Endothelial cell of umbilical vein (primary cell): ENCODE data around the gene LHX3. TPM values are rescaled to one million over a fixed set of nuclear protein-coding genes. Genes with fewer than 3 reads are reported as not detected.

Experiments
- BruUV-seq: library from RNA; stranded (reverse); fragments of 400-500 nt; replicated peaks from 2 replicates; lab custom pipeline; 2021; lab: Mats Ljungman, UMichigan
- CTCF ChIA-PET: fragments of 300-600, 350-600 bp; sonication (Branson Sonifier 250); formaldehyde crosslinking; loops from one replicate; lab custom pipeline; 2021; ENCODE audit warnings: antibody characterized with exemption, inconsistent platforms; lab: Charles Lee
- POLR2A ChIA-PET: fragments of 300-600, 350-600 bp; sonication (Branson Sonifier 250); formaldehyde crosslinking; loops from one replicate; lab custom pipeline; 2021; ENCODE audit warnings: antibody characterized with exemption, inconsistent platforms; lab: Charles Lee
- DNase-seq: peaks from one replicate; pipeline ENCODE4 v3.0.0-alpha.2; 2011; ENCODE audit warnings: low read depth, low spot score
- FAIRE-seq: peaks from 2 replicates; lab custom pipeline; 2011; peaks lifted over from hg19 to GRCh38; lab: Jason Lieb, UNC
- H2AFZ ChIP-seq: 2 replicates; pipeline ENCODE4 v1.6.0; 2012; ENCODE audit warnings: low read depth, low read length, control low read depth, inconsistent platforms
- H3K27ac ChIP-seq: 2 replicates; pipeline ENCODE4 v1.5.1; 2011; ENCODE audit warnings: low read depth, mild to moderate bottlenecking, control low read depth, low read length, moderate library complexity; ENCODE audit not compliant: insufficient read depth
- H3K27me3 ChIP-seq, 2 experiments: 2 replicates each; pipeline versions ENCODE4 v1.6.0 to v1.6.1; 2011; ENCODE audit warnings: low read length in 2 of 2, mixed read lengths in 1 of 2; ENCODE audit not compliant: control insufficient read depth in 2 of 2, insufficient read depth in 2 of 2
- H3K36me3 ChIP-seq, 2 experiments: 2 replicates in 1 of 2; 3 replicates in 1 of 2; pipeline ENCODE4 v1.5.1; 2011; ENCODE audit warnings: low read length in 2 of 2, mild to moderate bottlenecking in 1 of 2, moderate library complexity in 1 of 2; ENCODE audit not compliant: control insufficient read depth in 2 of 2, insufficient read depth in 2 of 2; ENCODE audit errors: extremely low read depth in 1 of 2
- H3K4me1 ChIP-seq: 3 replicates; pipeline ENCODE4 v1.5.1; 2011; ENCODE audit warnings: mild to moderate bottlenecking, low read length; ENCODE audit not compliant: control insufficient read depth, insufficient read depth; ENCODE audit errors: extremely low read depth
- H3K4me2 ChIP-seq: 2 replicates; pipeline ENCODE4 v1.6.1; 2011; ENCODE audit warnings: low read length, control low read depth, mixed read lengths; ENCODE audit not compliant: insufficient read depth
- H3K4me3 ChIP-seq, 3 experiments: fragments of 200-600 bp in 1 of 3; sonication (generic), shearing (Covaris generic) in 1 of 3; replicated peaks in 1 of 3; 2 replicates each; pipeline ENCODE4 v1.5.1; 2011 to 2016; ENCODE audit warnings: control low read depth in 3 of 3, low read length in 3 of 3, mild to moderate bottlenecking in 2 of 3, inconsistent platforms in 1 of 3, low read depth in 1 of 3, moderate library complexity in 1 of 3; ENCODE audit not compliant: insufficient read depth in 1 of 3
- H3K79me2 ChIP-seq: 2 replicates; pipeline ENCODE4 v1.6.0; 2012; ENCODE audit warnings: low read length, inconsistent platforms; ENCODE audit not compliant: control insufficient read depth, insufficient read depth
- H3K9ac ChIP-seq: replicated peaks from 2 replicates; pipeline ENCODE3; 2011; ENCODE audit warnings: low read length, control low read depth; ENCODE audit not compliant: insufficient read depth; ENCODE audit errors: extremely low read depth
- H3K9me1 ChIP-seq: replicated peaks from 3 replicates; pipeline ENCODE4 v1.6.0; 2011; ENCODE audit warnings: mild to moderate bottlenecking, low read length; ENCODE audit not compliant: control insufficient read depth, insufficient read depth; ENCODE audit errors: extremely low read depth
- H3K9me3 ChIP-seq: replicated peaks from 2 replicates; pipeline ENCODE4 v1.5.1; 2012; ENCODE audit warnings: low read length, inconsistent platforms; ENCODE audit not compliant: control insufficient read depth, insufficient read depth
- H4K20me1 ChIP-seq: replicated peaks from 2 replicates; pipeline ENCODE3; 2011; ENCODE audit warnings: mild to moderate bottlenecking, low read length; ENCODE audit not compliant: control insufficient read depth, insufficient read depth; ENCODE audit errors: extremely low read depth
- EZH2 ChIP-seq: IDR thresholded peaks from 2 replicates; pipeline ENCODE4 v1.6.1; 2012; ENCODE audit warnings: borderline replicate concordance, low read depth, mild to moderate bottlenecking, moderate library complexity, low read length, inconsistent platforms; ENCODE audit not compliant: severe bottlenecking
- FOS ChIP-seq: IDR thresholded peaks from 2 replicates; pipeline ENCODE4 v1.6.1; 2011; ENCODE audit warnings: mild to moderate bottlenecking, low read length, moderate library complexity, borderline replicate concordance; ENCODE audit not compliant: insufficient read depth
- GATA2 ChIP-seq: IDR thresholded peaks from 2 replicates; pipeline ENCODE4 v1.7.0; 2011; ENCODE audit warnings: low read depth, mild to moderate bottlenecking, moderate library complexity, mixed read lengths, low read length; ENCODE audit not compliant: insufficient read length, insufficient read depth
- JUN ChIP-seq: IDR thresholded peaks from 2 replicates; pipeline ENCODE4 v1.6.1; 2011; ENCODE audit warnings: borderline replicate concordance, low read depth; ENCODE audit not compliant: insufficient read length, insufficient read depth
- MAX ChIP-seq: IDR thresholded peaks from 2 replicates; pipeline ENCODE4 v1.6.1; 2011; ENCODE audit not compliant: insufficient read depth, insufficient read length
- MYC ChIP-seq: IDR thresholded peaks from one replicate; pipeline ENCODE4 v1.6.1; 2011; ENCODE audit warnings: mild to moderate bottlenecking, low read depth, low read length
- POLR2A ChIP-seq: IDR thresholded peaks from 2 replicates; pipeline ENCODE4 v1.6.1; 2012; ENCODE audit warnings: low read depth, mild to moderate bottlenecking, control low read depth, low read length
- POLR2AphosphoS5 ChIP-seq: IDR thresholded peaks from 2 replicates; pipeline ENCODE4 v1.6.1; 2012; ENCODE audit warnings: low read depth, mild to moderate bottlenecking, control low read depth, low read length, moderate library complexity; ENCODE audit not compliant: insufficient read depth
- dilution Hi-C: fragments of 300-500 bp; cut with MboI; formaldehyde crosslinking; loops from one replicate; pipeline ENCODE4 v1.15.0; 2019; ENCODE audit warnings: low sequenced_read_pairs; ENCODE audit not compliant: extremely low pct_ligation_motif_present
- intact Hi-C: fragments of 100-400 bp; cut with micrococcal nuclease; formaldehyde crosslinking; loops from one replicate; pipeline ENCODE4 v1.10.0; 2022
- polyA plus RNA-seq, 4 experiments: library from polyadenylated mRNA; depleted of rRNA in 3 of 4; stranded (reverse) in 3 of 4; unstranded in 1 of 4; fragments of >200 nt; gene quantifications; 2 replicates each; pipeline versions ENCODE4 v1.2.1 to v1.2.3, GENCODE V29; 2011 to 2012; ENCODE audit warnings: missing spikeins in 1 of 4
- total RNA-seq: library from RNA; stranded (reverse); gene quantifications from 2 replicates; pipeline ENCODE4 v1.2.3, GENCODE V29; 2021
- TF ChIP-seq, protein P1 (sequence below), 2 donors: IDR thresholded peaks; 1 replicate in 1 of 2; 2 replicates in 1 of 2; pipeline ENCODE4 v1.5.1; 2011; ENCODE audit warnings: low read length in 2 of 2, mild to moderate bottlenecking in 2 of 2, moderate library complexity in 2 of 2, control low read depth in 1 of 2, inconsistent platforms in 1 of 2, low read depth in 1 of 2; ENCODE audit not compliant: insufficient read depth in 1 of 2; ENCODE audit errors: extremely low read depth in 1 of 2

LHX3 gene
- total and polyA plus RNA-seq, 2 donors (not counting 3 experiments of a cell fraction or from before 2014, with no cell fraction given) = not detected

DNA sequence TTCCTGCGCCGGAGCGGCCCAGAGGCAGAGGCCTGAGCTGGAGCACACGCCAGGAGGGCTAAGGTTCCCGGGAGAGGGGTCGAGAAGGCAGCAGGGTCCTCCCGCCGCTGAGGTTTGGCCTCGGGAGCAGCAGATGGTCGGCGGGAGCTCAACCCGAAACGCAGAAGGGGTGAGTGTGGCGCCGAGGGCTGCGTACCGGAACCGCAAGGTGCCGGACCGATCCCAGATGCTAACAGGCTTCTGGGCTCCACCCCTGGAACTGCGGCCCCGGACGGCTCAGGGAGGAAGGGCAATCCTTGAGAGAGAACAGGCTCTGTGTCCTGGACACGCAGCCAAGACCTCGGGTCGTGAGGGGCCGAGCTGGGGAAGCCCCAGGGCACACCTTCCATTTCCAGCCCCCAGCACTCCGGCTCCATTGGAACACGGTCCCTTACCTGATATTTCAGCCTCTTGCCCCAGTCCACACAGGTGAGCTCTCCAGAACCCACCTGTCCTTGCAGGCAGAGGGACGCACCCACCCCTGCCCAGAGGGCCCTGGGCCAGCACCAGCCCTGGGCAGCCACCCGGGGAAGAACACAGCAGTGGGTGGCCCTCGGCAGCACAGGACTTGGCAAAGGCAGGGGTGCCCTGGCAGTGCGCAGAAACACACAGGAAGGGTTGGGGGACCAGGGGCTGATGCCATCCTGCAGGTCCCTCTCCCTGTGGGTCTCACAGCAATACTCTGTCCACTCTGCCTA, 1.4 kb downstream of the LHX3 start:
- Histone ChIP-seq H4K20me1 (no peaks in the 10 kb centered on the region), H3K79me2 (no peaks in the 10 kb centered on the region), H3K4me1 (no peaks in the 10 kb centered on the region), H3K27ac (no peak overlapping the region), H3K27me3 (peaks cover 44 to 56% of the 10 kb centered on the region in 2 experiments), H3K9me1 (no peaks in the 10 kb centered on the region), H3K9ac (no peak overlapping the region), H3K4me2 (no peak overlapping the region), H3K4me3 (no peak overlapping the region), H3K36me3 (no peaks in the 10 kb centered on the region), H2AFZ (no peak overlapping the region), H3K9me3 (no peaks in the 10 kb centered on the region)
- DNase-seq = no peak
- ChIA-PET CTCF (interaction anchor here (1.0 kb wide), 1 partner anchor 33 kb away, joined by 4 read pairs; no protein-coding TSS in a partner anchor), POLR2A (no interaction called here)
- TF ChIP-seq MYC (no peak), MAX (no peak), GATA2 (no peak), EZH2 (no peak), JUN (no peak), FOS (no peak), POLR2AphosphoS5 (no peak), POLR2A (no peak)
- TF ChIP-seq, protein P1, sequence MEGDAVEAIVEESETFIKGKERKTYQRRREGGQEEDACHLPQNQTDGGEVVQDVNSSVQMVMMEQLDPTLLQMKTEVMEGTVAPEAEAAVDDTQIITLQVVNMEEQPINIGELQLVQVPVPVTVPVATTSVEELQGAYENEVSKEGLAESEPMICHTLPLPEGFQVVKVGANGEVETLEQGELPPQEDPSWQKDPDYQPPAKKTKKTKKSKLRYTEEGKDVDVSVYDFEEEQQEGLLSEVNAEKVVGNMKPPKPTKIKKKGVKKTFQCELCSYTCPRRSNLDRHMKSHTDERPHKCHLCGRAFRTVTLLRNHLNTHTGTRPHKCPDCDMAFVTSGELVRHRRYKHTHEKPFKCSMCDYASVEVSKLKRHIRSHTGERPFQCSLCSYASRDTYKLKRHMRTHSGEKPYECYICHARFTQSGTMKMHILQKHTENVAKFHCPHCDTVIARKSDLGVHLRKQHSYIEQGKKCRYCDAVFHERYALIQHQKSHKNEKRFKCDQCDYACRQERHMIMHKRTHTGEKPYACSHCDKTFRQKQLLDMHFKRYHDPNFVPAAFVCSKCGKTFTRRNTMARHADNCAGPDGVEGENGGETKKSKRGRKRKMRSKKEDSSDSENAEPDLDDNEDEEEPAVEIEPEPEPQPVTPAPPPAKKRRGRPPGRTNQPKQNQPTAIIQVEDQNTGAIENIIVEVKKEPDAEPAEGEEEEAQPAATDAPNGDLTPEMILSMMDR (IDR thresholded peaks at IDR 0.05; ENCODE audit: extremely low read depth in 1 of 2, insufficient read depth in 1 of 2, low read depth in 1 of 2, low read length in 2 of 2) = no peak
- no peak for FAIRE-seq
- dilution Hi-C loops = no loop called here
- intact Hi-C loops = loop anchor here (10.0 kb wide), 1 partner anchor 49 kb away; no protein-coding TSS in a partner anchor
- BruUV-seq = no TSS peak
